ENCODE data around the gene DPP6. TPM values are rescaled to one million over a fixed set of nuclear protein-coding genes. Genes with fewer than 3 reads are reported as not detected.

DPP6 gene
- total and polyA plus RNA-seq, 12 donors = 0.07 to 2.1 (median 0.16) TPM; not detected in 4

- no peak for ATAC-seq
- DNase-seq = no peak
- H3K27me3 ChIP-seq = peaks cover 0 to 43% (median 20%) of the 10 kb centered on the region in 7 donors
- no peaks in the 10 kb centered on the region for H3K36me3 ChIP-seq
- TF ChIP-seq CTCF (IDR thresholded peaks at IDR 0.05) = no peak
- H3K4me3 ChIP-seq = no peak overlapping the region
- intact Hi-C loops (cut with DNase I) = loop anchor here in 2 of 10 donors (5.0 to 10.0 kb wide), 2 partner anchors 275 to 438 kb away; no protein-coding TSS in a partner anchor
- WGBS, 2 donors = 77 to 81% methylated on average over 26 of the region's 26 CpGs
- H3K4me1 ChIP-seq = peaks cover 0 to 10% (median 7%) of the 10 kb centered on the region in 9 donors
- H3K27ac ChIP-seq = no peak overlapping the region
- H3K9me3 ChIP-seq = peaks cover 0 to 10% (median 0%) of the 10 kb centered on the region in 11 donors
Measured at GRCh38 chr7:154909241-154910105, 857.3 kb downstream of the DPP6 start.

GRCh38 chr7:154910125-154910524, 857.9 kb downstream of the DPP6 start:
- intact Hi-C loops (cut with DNase I) = loop anchor here in 2 of 10 donors (5.0 to 10.0 kb wide), 2 partner anchors 275 to 437 kb away; no protein-coding TSS in a partner anchor
- no peak for DNase-seq
- Histone ChIP-seq H3K9me3 (peaks cover 0 to 10% (median 0%) of the 10 kb centered on the region in 11 donors), H3K27ac (no peak overlapping the region), H3K36me3 (no peaks in the 10 kb centered on the region), H3K4me3 (no peak overlapping the region), H3K27me3 (peaks cover 0 to 46% (median 27%) of the 10 kb centered on the region in 7 donors), H3K4me1 (peaks cover 0 to 12% (median 10%) of the 10 kb centered on the region in 9 donors)
- 72 to 79% methylated on average over 4 of the region's 4 CpGs for WGBS, 2 donors
- no peak for ATAC-seq
- TF ChIP-seq CTCF (IDR thresholded peaks at IDR 0.05) = no peak

GRCh38 chr7:154910977-154911376, 858.8 kb downstream of the DPP6 start:
- intact Hi-C loops (cut with DNase I) = loop anchor here in 2 of 10 donors (5.0 to 10.0 kb wide), 2 partner anchors 274 to 436 kb away; no protein-coding TSS in a partner anchor
- Histone ChIP-seq H3K4me3 (no peak overlapping the region), H3K4me1 (peaks cover 0 to 12% (median 10%) of the 10 kb centered on the region in 9 donors), H3K36me3 (no peaks in the 10 kb centered on the region), H3K9me3 (peaks cover 0 to 10% (median 0%) of the 10 kb centered on the region in 11 donors), H3K27me3 (peaks cover 0 to 52% (median 34%) of the 10 kb centered on the region in 7 donors), H3K27ac (no peak overlapping the region)
- DNase-seq (no peak), ATAC-seq (no peak)
- WGBS, 2 donors = 96 to 97% methylated on average over 4 of the region's 4 CpGs
- no peak for TF ChIP-seq CTCF (IDR thresholded peaks at IDR 0.05)

- intact Hi-C loops (cut with DNase I) = loop anchor here in 2 of 10 donors (5.0 to 10.0 kb wide), 2 partner anchors 273 to 436 kb away; no protein-coding TSS in a partner anchor
- DNase-seq = no peak
- H3K27ac ChIP-seq = no peak overlapping the region
- TF ChIP-seq CTCF (IDR thresholded peaks at IDR 0.05) = no peak
- peaks cover 0 to 12% (median 10%) of the 10 kb centered on the region in 9 donors for H3K4me1 ChIP-seq
- peaks cover 0 to 10% (median 0%) of the 10 kb centered on the region in 11 donors for H3K9me3 ChIP-seq
- peaks cover 0 to 56% (median 39%) of the 10 kb centered on the region in 7 donors for H3K27me3 ChIP-seq
- WGBS, 2 donors = 79 to 81% methylated on average over 2 of the region's 2 CpGs
- H3K36me3 ChIP-seq = no peaks in the 10 kb centered on the region
- no peak for ATAC-seq
- no peak overlapping the region for H3K4me3 ChIP-seq
Measured at GRCh38 chr7:154911411-154911810, 859.2 kb downstream of the DPP6 start.
